ENCODE results near the gene KY. TPM values are rescaled to one million over a fixed set of nuclear protein-coding genes. Genes with fewer than 3 reads are reported as not detected.

Gene KY
- total and polyA plus RNA-seq, 10 of the 15 experiments (the other 5 are each of a cell fraction or from before 2014, with no cell fraction given) = 0.04 to 0.11 TPM; not detected in 8

DNA sequence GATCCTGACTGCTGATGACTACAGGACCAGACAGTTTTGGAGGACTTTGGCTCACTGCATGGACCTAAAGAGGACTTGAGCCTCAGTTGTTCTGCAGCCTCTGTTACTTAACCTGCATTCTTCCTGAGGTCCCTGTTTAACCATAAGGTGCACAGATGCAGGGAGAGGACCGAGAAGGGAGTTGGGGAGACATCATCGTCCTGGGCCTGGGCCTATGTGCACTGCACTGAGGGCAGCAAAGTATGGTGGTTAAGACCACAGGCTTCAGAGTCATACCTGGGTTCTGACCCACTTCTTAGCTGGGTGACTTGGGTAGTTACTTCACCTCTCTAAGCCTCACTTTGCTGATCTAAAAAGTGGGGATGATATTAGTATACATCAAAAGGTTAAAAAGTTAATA is 21.9 kb downstream of the KY start:
- no peaks in the 10 kb centered on the region; a peak in 1 of 4 replicates for H3K27me3 ChIP-seq (replicated peaks in 1 of 2; ENCODE audit: control insufficient read depth in 2 of 2, insufficient read depth in 2 of 2, low read length in 1 of 2)
- no peaks in the 10 kb centered on the region for H3K4me1 ChIP-seq (ENCODE audit: control insufficient read depth, insufficient read depth, low read length)
- BruUV-seq (replicated peaks) = no TSS peak
- ChIA-PET POLR2A (no interaction called here), RAD21 (ENCODE audit: unreplicated experiment) (no interaction called here), SMC1A (ENCODE audit: uncharacterized antibody, unreplicated experiment) (no interaction called here), CTCF (interaction anchor here (0.6 kb wide), 1 partner anchor 10 kb away, joined by 4 read pairs; no protein-coding TSS in a partner anchor)
- TF ChIP-seq IKZF2 (IDR thresholded peaks at IDR 0.05) (no peak), FOXM1 (IDR thresholded peaks at IDR 0.05; ENCODE audit: low read depth, low read length) (no peak), ZNF217 (IDR thresholded peaks at IDR 0.05) (no peak), PML (IDR thresholded peaks at IDR 0.05; ENCODE audit: low read length) (no peak), WRNIP1 (IDR thresholded peaks at IDR 0.05; ENCODE audit: borderline replicate concordance, low read depth, low read length) (no peak), NRF1 (conservative IDR thresholded peaks at IDR 0.05; ENCODE audit: low read depth, low read length) (no peak), CREB1 (IDR thresholded peaks at IDR 0.05; ENCODE audit: low read depth) (no peak)
- TF ChIP-seq, protein P1, sequence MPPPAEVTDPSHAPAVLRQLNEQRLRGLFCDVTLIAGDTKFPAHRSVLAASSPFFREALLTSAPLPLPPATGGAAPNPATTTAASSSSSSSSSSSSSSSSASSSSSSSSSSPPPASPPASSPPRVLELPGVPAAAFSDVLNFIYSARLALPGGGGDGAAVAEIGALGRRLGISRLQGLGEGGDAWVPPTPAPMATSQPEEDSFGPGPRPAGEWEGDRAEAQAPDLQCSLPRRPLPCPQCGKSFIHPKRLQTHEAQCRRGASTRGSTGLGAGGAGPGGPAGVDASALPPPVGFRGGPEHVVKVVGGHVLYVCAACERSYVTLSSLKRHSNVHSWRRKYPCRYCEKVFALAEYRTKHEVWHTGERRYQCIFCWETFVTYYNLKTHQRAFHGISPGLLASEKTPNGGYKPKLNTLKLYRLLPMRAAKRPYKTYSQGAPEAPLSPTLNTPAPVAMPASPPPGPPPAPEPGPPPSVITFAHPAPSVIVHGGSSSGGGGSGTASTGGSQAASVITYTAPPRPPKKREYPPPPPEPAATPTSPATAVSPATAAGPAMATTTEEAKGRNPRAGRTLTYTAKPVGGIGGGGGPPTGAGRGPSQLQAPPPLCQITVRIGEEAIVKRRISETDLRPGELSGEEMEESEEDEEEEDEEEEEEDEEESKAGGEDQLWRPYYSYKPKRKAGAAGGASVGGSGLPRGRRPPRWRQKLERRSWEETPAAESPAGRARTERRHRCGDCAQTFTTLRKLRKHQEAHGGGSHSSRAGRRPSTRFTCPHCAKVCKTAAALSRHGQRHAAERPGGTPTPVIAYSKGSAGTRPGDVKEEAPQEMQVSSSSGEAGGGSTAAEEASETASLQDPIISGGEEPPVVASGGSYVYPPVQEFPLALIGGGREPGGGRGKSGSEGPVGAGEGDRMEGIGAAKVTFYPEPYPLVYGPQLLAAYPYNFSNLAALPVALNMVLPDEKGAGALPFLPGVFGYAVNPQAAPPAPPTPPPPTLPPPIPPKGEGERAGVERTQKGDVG (CRISPR knock-in tag; IDR thresholded peaks at IDR 0.05) = no peak
- TF ChIP-seq, protein P2, sequence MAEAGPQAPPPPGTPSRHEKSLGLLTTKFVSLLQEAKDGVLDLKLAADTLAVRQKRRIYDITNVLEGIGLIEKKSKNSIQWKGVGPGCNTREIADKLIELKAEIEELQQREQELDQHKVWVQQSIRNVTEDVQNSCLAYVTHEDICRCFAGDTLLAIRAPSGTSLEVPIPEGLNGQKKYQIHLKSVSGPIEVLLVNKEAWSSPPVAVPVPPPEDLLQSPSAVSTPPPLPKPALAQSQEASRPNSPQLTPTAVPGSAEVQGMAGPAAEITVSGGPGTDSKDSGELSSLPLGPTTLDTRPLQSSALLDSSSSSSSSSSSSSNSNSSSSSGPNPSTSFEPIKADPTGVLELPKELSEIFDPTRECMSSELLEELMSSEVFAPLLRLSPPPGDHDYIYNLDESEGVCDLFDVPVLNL (IDR thresholded peaks at IDR 0.05; ENCODE audit: low read depth, low read length) = no peak
- DNase-seq (ENCODE audit: low read depth, low spot score) = no peak
- no peak for FAIRE-seq
- H4K20me1 ChIP-seq (ENCODE audit: control insufficient read depth, insufficient read depth) = no peaks in the 10 kb centered on the region
- intact Hi-C loops (cut with micrococcal nuclease; ENCODE audit: unreplicated experiment) (no loop called here), in situ Hi-C loops (cut with MboI) (no loop called here)
- no peak overlapping the region for H3K4me2 ChIP-seq (ENCODE audit: control insufficient read depth, insufficient read depth)
- ATAC-seq = no peak
- no peak overlapping the region for H3K4me3 ChIP-seq
- H3K79me2 ChIP-seq (ENCODE audit: control insufficient read depth, insufficient read depth, low read length) = no peaks in the 10 kb centered on the region
- no peak overlapping the region for H2AFZ ChIP-seq (ENCODE audit: control insufficient read depth, low read depth, low read length)
- no peak overlapping the region for H3K27ac ChIP-seq (ENCODE audit: control insufficient read depth, insufficient read depth)
- no peak overlapping the region for H3K9ac ChIP-seq (ENCODE audit: control insufficient read depth, insufficient read depth, low read length)
- peaks cover 3% of the 10 kb centered on the region; the same call in 2 of the 3 replicates for H3K9me3 ChIP-seq (replicated peaks; ENCODE audit: control insufficient read depth, insufficient read depth, low read length)
- 0% methylated on average over 2 of the region's 2 CpGs for WGBS (ENCODE audit: insufficient coverage, insufficient replicate concordance, low lambda C conversion rate, missing lambda C conversion rate)
- H3K36me3 ChIP-seq (ENCODE audit: control insufficient read depth in 2 of 2, insufficient read depth in 2 of 2, low read length in 1 of 2) = no peaks in the 10 kb centered on the region
